WTC11 (cell line): ENCODE measurements around the gene BRICD5.

Experiments
- CTCF ChIP-seq: fragments of 200-600 bp; IDR thresholded peaks from 2 replicates; pipeline ENCODE4 v1.8.0; 2022; ENCODE audit warnings: antibody characterized with exemption
- ZBTB21 ChIP-seq: sonication (generic); formaldehyde crosslinking; IDR thresholded peaks from 2 replicates; pipeline ENCODE4 v1.8.1; 2023; ENCODE audit warnings: mild to moderate bottlenecking, missing genetic modification reagents, borderline replicate concordance

GRCh38 chr16:2196162-2196980, 14.3 kb downstream of the BRICD5 start, which contains the start of gene CASKIN1:
- no peak for TF ChIP-seq ZBTB21 (CRISPR knock-in tag)
- no peak for TF ChIP-seq CTCF
